T follicular helper cell (primary cell): Measurements from ENCODE around the gene SESN1.
"Not testable (repeated sequence)": the region's sequence is repeated elsewhere in the genome, so short reads cannot be mapped to it uniquely, and the experiment has no call there.

Experiments used
- DNase-seq: peaks from one replicate; pipeline ENCODE4 v3.0.0-alpha.2; 2020; ENCODE audit warnings: low read depth

The SESN1 gene

GRCh38 chr6:109001291-109001894, 93.3 kb downstream of the SESN1 start:
- DNase-seq, result no peak

DNA sequence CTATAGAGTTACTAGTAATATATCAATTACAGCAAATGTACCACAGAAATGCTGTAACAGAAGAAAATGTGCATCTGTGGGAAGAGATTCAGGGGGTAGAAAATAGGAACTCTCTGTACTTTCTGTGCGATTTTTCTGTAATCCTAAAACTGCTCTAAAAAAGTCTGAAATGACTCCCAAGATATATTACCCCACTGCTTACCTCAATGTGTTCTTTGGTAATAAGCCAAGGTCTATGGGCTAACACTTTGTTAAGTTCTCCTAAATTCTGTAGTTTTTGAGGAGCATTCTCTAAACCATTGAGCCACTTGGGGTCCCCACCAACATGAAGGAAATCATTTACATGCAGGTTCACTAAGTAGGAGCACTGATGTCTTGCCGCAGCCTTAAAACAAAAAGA, 94.4 kb downstream of the SESN1 start:
- no peak for DNase-seq

DNA sequence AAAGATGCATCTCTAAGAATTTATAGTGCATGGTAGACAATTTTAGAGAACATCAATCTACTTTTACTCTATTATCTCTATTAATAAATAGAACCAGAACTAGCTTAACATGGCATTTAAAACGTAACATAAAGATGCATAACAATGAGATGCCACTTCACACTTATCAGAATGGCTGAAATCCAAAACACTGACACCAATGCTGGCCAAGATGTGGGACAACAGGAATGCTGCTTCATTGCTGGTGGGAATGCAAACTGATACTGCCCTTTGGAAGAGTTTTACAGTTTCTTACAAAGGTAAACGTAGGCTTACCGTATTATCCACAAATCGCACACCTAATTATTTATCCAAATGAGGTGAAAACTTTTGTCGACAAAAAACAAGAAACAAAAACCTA, 95.2 kb downstream of the SESN1 start:
- no peak for DNase-seq

GRCh38 chr6:108998485-108998884, 96.2 kb downstream of the SESN1 start:
- DNase-seq, result no peak

GRCh38 chr6:108996208-108996607, 98.4 kb downstream of the SESN1 start:
- DNase-seq, result no peak

- DNase-seq, result no peak
Measured at GRCh38 chr6:108995296-108995695, 99.3 kb downstream of the SESN1 start.

DNA sequence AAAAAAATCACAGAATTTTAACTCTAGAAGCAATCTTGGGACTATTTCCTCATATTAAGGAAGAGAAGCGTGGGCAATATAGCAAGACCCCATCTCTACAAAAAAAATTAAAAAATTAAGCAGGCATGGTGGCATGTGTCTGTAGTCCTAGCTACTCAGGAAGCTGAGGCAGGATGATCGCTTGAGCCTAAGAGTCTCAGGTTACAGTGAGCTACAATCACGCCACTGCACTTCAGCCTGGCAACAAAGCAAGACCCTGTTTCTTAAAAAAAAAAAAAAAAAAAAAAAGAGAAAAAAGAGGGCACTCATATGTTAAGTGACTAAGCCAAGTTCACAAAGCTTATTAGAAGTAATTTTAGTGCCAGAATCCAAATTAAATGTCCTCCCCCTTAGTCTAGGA, 100.8 kb downstream of the SESN1 start:
- no peak for DNase-seq

DNA sequence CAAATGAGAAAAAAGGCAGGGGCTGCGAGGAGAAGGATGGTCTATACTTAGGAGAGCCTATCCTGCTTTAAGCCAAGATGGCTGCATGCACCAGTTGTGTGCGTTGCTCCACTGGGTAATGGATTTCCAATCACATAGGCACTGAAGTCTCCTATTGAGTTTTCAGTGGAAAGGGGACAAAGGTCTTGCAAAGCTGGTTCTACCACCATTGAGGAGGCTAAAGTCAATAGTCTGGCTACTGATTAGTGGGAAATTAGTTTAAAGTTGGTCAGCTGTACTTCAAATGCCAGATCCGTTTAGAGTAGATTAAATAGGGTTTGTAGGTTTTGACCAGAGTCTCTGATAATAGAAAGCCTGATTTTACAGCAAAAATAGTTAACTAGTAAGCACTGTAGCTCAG, 104.9 kb downstream of the SESN1 start:
- no peak for DNase-seq

DNA sequence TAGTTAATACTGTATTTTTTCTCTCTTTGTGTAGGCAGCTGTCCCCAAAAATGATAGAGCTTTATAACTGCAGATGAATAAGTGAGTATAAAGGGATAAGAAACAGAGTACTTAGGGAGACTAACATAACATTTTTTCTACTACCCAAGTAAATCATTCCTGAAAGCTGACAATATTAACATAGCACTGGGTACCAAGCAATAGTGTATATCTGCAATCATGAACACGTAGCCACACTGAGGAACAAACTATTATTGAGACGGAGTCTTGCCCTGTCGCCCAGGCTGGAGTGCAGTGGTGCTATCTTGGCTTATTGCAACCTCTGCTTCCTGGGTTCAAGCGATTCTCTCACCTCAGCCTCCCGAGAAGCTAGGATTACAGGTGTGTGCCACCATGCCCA, 105.9 kb downstream of the SESN1 start:
- no peak for DNase-seq

DNA sequence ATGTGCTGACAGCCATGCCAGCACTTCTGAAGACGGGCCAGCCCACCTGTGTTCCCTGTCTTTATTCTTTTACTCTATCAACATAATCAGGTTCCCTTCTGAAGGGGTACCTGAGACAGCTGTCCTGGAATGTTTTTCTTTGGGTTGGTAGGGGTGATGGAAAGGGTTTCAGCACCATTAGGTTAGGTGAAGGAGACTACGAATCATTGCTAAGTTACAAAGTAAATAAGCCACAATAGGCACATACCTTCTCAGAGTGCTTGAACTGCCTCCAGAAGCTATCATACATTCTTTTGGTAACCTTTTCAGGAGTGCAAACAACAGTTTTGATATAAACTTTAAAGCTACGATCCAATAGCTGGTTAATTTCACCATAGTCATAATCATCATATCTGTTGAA, 106.3 kb downstream of the SESN1 start:
- no peak for DNase-seq

- DNase-seq, result no peak
Measured at GRCh38 chr6:108987156-108987555, 107.5 kb downstream of the SESN1 start.

DNA sequence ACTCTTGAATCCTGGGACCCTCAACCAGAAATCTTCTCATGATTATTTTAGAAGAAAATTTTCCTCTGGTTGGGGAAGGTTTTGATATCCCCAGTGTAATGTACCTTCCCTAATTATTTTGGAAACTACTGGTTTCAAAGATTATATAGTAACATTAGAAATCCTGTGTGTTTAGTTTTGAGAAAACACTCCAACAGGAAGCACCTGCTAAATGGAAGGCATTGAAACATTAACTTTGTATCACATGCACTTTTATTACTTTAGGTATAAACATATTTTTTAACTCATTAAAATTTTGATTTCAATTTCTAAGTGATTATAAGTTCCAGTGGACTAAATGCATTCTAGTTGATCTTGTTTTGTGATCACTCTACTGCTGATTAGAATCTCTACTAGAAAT, 109.3 kb downstream of the SESN1 start:
- DNase-seq, result no peak

DNA sequence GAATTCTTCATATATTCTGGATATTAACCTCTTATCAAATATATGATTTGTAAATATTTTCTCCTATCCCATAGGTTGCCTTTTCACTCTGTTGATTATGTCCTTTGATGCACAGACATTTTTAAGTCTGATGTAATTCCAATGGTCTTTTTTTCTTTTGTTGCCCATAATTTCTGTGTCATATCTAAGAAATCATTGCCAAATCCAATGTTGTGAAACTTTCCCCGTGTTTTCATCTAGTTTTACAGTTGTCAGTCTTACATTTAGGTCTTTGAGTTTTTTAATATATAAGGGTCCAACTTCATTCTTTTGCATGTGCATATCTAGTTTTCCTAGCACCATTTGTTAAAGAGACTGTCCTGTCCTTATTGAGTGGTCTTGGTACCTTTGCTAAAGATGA, 111.5 kb downstream of the SESN1 start:
- no peak for DNase-seq

- DNase-seq, result no peak
Measured at GRCh38 chr6:108982154-108983113, 112.2 kb downstream of the SESN1 start.

DNA sequence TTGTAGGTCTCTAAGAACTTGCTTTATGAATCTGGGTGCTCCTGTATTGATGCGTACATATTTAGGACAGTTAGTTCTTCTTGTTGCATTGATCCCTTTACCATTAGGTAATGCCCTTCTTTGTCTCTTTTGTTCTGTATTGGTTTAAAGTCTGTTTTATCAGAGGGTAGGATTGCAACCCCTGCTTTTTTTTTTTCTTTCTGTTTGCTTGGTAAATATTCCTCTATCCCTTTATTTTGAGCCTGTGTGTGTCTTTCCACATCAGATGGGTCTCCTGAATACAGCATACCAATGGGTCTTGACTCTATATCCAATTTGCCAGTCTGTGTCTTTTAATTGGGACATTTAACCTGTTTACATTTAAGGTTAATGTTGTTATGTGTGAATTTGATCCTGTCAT, 116.0 kb downstream of the SESN1 start:
- DNase-seq, result not testable (repeated sequence)

DNA sequence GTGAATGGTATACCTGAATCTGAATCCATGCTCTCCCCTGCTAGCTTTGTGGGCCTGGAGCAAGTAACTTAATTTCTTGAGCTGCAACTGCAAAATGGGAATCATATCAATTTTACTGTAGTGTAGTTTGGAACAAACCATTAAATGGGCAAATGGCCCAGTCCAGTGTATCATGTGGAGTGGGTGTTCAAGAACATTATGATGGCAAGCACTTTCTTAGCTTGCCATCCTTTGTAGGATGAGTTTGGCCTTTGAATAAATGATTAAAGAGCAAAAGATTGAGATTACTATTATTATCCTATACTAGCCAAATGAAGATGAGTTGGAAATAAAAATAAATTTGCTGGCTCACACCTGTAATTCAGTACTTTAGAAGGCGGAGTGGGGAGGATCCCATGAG, 120.4 kb downstream of the SESN1 start:
- DNase-seq, result no peak

- DNase-seq, result no peak
Measured at GRCh38 chr6:108969776-108970175, 124.9 kb downstream of the SESN1 start.

DNA sequence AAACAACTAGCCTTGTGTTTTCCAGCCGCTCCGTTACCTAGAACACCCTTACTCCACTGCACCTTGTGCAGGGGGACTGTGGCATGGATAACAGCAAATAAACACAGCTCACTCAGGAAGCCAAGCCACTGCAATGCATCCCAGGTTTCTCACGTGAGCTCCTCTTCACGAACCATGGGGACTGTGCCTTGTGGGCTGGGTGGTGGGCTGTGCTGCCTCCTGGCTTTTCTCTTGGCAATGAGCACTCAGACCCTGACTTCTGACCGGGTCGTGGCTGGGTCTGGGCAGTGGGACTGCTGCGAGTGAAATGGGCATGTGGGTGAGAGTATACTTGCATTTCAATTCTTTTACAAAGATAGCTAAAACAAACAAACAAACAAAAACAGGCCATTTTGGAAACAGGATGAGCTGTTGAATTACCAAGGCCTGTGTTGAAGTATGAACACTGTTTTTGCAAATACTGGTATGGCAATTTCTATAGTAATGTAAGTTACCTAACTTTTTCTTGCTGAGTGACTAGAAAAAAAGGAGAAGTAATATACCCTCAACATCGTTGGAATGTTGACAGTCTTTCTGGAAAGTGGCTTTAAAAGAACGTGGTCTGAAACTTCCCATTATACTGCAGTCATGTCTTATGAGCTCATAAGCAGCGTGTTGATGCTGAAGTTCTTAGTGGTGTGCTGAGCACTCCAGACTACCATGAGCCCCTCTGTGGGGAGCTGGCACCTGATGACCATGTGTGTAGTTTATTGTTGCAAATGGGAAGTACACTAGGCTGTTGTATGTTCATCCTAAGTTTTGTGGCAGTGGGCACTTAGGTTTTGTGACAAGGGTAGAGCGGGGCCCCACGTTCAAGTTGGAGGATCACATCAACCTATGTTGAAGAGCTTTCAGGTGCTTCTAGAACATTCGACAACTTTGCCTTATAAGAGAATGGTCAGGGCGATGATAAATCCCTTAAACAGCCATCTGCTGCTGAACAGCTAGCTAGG, 126.0 kb downstream of the SESN1 start:
- DNase-seq, result no peak

DNA sequence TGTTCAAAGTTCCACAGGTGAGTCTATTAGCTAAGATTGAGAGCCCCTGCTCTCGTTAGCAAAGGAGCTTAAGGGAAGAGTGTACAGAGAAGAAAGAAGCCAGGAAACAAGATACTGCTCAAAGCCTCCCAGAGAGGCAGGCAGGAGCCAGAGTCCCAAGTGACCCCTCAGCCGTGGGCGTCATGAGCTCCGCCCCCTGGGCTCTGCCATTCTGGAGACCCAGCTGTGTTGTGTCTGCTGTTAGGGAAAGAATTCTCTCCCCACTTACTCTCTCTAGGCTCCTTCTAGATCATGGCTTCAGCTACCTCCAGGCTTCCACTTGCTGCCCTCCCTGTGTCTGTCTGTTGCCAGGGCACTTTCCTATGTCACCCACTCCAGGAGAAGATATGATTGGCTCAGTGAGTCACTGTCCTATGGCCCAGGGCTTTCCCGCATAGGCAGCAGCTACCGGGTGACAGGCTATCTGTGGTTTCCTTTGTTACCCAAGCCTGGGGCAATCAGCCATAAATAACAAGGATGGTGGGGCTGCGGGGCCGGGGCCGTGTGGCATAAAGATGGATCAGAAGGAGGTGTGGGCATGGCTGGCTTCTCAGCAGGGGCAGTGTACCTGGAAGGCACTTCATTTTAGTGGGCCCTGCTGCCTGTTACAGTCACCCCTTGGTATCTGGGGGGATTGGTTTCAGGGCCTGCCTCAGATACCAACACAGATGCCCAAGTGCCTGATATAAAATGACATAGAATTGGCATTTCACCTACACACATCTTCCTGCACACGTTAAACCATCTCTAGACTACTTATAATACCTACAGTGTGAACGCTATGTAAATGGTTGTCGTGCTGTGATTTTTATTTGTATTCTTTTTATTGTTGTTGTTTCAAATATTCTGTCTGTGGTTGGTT, 127.5 kb downstream of the SESN1 start:
- DNase-seq, result no peak

GRCh38 chr6:108966251-108966650, 128.4 kb downstream of the SESN1 start:
- no peak for DNase-seq

- DNase-seq, result no peak
Measured at GRCh38 chr6:108961985-108962384, 132.7 kb downstream of the SESN1 start.
